Eye (tissue), 1 donor: ENCODE data around the gene ZFR.
"Not testable (repeated sequence)": the region's sequence is repeated elsewhere in the genome, so short reads cannot be mapped to it uniquely, and the experiment has no call there.

ENCODE experiments used
- DNase-seq: peaks from one replicate; pipeline ENCODE4 v3.0.0-alpha.2; 2015

Gene ZFR

DNA sequence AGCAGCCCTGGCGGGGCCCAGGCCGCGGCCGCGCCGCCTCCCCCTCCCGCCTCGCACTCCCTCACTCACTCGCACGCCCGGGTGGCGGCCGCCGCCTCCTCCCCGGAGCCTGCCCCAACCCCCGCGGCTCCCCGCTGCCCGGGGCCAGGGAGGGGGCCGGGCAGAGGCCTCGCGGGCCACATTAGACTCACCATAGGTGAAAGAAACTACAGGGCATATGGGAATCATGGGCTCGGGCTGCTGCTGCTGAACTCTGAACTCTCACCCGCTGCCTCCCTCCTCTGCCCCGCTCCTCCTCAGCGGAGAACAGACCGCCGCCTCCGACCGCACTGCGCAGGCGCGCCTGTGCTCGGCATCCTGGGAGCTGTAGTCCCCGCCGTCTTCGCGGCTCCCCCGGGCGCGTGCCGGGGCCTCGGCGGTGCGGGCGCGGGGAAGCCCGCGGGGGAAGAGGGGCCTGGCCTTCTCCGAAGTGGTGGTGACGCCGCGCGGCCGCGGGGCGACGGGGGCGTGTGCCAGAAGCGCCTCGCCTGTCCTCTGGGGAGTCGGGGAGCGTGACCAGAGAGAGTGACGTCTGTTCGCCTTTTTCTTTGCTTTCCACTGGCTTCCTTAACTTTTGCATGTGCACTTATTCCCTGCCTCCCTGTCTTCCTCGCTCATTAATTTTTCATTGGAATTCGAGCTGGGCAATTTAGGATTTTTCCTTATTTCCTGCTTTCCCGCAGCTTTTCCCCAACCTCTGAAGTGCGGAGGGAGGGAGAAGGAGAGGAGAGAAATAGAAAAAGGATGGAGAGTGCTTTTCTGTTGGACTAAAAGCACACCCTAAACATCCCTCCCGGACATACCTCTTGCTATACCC lies at the start of gene ZFR:
ZFR (minus strand) TSS at position 310 of the 856 bp plus-strand sequence; CDS start at position 228, 82 bp downstream.
- DNase-seq = peak; percentile 96

- DNase-seq = no peak
These were observed 46.5 kb upstream of the ZFR start for GRCh38 chr5:32490972-32491557.

- DNase-seq = peak; percentile 95
These were observed 45.4 kb upstream of the ZFR start for GRCh38 chr5:32489791-32490562.

GRCh38 chr5:32487424-32487823 lies 42.9 kb upstream of the ZFR start:
- DNase-seq = no peak

DNA sequence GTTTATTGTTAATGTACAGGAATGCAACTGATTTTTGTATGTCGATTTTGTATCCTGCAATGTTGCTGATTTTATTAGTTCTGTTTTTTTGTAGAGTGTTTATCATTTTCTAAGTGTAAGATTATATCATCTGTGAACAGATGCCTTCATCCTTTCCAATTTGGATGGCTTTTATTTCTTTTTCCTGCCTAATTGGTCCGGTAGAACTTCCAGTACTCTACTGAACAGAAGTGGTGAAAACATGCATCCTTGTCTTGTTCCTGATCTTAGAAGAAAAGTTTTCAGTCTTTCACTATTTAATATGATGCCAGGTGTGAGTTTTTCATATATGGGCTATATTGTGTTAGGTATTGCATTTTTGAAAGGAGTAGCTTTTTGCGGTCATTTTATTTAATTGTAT lies 42.5 kb upstream of the ZFR start:
- DNase-seq = no peak

DNA sequence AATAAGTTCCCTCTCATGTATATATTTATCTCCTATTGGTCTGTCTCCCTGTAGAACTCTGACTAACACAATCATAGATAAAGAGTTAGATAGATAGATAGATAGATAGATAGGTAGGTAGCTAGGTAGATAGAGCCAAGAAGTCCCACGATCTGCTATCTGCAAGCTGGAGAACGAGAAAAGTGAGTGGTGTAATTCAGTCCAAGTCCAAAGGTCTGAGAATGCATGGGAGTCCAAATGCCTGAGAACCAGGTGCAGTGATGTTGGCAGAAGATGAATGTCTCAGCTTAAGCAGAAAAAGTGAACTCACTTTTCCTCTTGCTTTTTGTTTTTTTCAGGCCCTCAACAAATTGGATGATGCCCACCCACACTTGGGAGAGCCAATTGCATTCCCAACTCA lies 37.7 kb upstream of the ZFR start:
- DNase-seq = no peak

- no peak for DNase-seq
These were observed 34.6 kb upstream of the ZFR start for GRCh38 chr5:32479096-32479495.

- no peak for DNase-seq
These were observed 32.4 kb upstream of the ZFR start for GRCh38 chr5:32476891-32477290.

DNA sequence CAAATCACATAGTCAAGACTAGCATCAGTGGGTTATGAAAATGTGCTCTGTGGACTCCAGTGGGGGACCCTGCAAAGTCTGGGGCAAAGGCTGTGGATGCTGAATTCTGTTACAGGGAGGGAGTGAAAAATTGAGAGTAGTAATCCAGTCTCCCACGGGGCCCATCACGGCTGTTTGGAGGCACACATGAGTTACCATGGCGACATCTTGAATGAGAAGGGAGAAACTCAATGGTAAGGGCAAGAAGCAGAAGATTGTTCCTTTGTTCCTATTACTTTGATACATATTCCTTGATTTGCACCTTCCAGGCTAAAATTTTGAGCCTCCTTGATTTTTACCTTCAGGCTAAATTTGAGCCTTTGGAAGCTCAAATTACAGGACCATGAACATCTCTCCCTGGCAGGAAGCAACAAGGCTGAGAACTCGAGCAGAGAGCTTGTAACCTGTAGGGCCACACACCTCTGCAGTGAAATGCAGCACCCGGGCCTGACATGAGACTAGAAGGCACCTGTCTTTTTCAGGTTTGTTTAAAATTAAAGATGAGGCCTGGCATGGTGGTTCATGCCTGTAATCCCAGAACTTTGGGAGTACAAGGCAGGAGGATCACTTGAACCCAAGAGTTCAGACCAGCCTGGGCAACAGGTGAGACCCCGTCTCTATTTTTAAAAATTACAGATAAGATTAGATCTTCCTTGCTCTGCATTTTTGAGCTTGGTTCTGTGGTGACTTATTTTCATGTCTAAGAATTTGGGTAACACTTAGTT lies 31.0 kb upstream of the ZFR start:
- peak; percentile 18 for DNase-seq

- DNase-seq = peak; percentile 20
These were observed 29.8 kb upstream of the ZFR start for GRCh38 chr5:32474209-32474854.

DNA sequence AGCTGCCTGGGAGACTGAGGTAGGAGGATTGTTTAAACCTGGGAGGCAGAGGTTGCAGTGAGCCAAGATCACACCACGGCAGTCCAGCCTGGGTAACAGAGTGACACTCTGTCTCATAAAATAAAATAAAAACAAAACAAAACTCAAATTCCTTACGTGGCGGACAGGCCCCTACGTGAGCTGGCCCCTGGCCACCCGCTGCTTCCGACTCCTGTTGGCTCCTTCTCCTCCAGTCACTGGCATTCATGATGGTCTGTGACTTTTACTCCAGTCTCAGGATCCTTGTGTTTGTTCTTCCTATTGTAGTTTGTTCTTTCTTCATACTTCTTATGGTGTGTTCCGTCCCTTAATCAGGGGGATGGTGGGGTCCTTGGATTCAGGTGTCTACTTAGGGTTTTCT lies 28.5 kb upstream of the ZFR start:
- DNase-seq = no peak

DNA sequence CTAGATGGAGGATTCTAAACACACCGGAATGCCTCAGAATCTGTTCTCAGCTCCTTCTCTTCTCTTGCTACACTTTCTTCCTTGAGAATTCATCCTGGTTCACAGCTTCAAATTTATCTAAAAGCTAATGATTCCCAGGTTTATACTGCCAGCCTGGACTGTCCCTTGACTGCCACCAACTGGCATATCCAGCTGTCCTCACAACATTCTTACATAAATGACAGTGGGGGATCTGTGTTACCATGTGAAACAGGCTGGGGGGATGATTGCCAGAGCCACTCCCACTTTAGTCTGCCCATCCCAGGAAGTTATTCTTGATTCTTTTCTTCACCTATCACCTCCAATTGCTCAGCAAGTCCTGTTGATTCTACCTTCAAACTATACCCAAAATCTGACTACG lies 27.2 kb upstream of the ZFR start:
- no peak for DNase-seq

- no peak for DNase-seq
These were observed 20.5 kb upstream of the ZFR start for GRCh38 chr5:32465076-32465475.

DNA sequence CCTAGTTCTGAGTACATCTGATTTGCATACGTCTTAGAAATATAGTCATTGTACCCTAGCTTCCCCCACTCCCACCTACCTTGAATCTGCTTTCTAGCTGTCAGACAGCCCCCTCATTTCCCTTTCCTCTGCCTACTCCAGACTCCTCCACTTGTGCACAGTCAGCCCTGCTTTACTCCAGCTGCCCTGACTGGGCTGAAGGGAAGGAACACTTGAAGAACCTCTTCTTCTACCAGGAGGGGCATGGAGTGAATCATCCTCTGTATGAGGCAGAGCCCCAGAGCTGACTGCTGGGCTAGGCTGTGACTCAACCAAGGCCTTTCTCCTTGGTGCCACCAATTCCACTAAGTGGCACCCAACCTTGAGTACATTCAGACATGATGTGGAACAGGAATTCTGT lies 18.1 kb upstream of the ZFR start:
- DNase-seq = no peak

GRCh38 chr5:32461441-32462120 lies 17.0 kb upstream of the ZFR start:
- no peak for DNase-seq

DNA sequence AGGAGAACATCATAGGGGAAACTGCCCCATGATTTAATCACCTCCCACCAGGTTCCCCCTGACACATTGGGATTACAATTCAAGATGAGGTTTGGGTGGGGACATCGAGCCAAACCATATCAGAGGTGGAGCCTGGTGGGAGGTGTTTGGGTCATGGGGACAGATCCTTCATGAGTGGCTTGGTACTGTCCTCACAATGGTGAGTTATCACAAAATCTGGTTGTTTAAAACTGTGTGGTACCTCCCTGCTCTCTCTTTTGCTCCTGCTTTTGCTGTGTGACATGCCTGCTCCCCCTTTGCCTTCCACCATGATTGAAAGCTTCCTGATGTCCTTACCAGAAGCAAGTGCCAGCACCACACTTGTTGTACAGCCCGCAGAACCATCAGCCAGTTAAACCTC lies 16.2 kb upstream of the ZFR start:
- no peak for DNase-seq

DNA sequence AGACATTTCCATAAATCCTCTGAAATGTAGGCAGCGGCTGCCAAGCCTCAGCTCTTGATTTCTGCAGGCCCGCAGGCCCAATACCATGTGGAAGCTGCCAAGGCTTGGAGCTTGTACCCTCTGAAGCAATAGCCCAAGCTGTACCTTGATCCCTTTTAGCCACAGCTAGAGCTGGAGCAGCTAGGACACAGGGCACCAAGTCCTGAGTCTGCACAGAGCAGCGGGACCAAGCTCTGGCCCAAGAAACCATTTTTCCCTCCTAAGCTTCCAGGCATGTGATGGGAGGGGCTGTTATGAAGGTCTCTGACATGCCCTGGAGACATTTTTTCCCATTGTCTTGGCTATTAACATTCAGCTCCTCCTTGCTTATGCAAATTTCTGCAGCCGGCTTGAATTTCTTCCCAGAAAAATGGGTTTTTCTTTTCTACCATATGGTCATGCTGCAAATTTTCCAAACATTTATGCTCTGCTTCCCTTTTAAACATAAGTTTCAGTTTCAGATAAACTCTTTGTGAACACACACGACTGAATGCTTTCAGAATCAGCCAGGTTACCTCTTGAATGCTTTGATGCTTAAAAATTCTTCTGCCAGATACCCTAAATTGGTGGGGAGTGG lies 14.4 kb upstream of the ZFR start:
- no peak for DNase-seq

DNA sequence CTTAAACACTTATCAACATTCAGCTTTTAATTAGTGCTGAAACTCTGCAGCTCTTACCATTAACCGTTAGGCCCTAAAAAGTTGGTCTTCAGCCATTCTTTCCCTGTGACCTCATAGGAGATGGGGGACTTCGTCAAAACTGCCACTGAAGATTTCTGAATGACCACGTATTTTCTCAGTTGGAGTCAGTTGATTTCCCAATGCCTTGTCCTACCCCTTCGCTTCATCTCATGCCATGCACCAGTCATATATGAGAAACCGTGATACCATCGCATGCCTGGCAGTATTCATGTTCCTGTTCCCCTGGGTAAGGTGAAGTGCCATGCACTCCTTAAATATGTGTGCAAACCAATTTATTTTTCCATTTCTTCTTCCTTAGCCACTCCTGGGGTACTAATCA lies 10.8 kb upstream of the ZFR start:
- no peak for DNase-seq

DNA sequence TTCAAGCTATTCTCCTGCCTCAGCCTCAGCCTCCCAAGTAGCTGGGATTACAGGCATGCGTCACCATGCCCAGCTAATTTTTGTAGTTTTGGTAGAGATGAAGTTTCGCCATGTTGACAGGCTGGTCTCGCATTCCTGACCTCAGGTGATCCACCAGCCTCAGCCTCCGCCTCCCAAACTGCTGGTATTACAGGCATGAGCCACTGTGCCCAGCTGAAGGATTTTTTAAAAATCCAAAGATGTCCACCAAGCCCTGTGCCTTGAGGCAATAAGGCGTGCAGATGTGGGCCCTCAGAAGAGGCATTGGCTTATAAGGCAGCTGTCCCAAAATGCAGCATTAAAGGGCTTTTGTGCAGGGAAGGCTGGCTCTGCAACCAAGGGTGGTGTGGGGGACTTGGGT lies 10.3 kb upstream of the ZFR start:
- DNase-seq = no peak

DNA sequence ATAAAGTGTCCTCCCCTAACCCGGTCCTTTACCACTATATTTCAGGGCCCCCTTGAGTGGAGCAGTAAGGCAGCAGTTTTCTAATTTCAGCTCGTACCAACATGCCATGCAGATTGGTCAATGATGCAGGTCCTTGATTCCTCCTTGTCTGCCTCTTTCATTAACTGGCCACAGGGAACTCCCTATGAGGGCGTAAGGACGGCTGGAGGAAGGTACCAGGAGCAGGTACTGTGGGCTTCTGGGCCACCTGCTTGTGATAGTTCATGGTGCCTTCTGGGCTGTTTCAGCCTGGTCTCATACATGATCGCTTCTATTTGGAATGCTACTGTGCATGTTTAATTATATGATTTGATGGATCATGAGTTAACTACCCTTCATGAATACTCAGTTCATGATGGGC lies 9.4 kb upstream of the ZFR start:
- no peak for DNase-seq

GRCh38 chr5:32452316-32452715 lies 7.8 kb upstream of the ZFR start:
- not testable (repeated sequence) for DNase-seq
